ENCODE data around the gene SEC24C.

The SEC24C gene

DNA sequence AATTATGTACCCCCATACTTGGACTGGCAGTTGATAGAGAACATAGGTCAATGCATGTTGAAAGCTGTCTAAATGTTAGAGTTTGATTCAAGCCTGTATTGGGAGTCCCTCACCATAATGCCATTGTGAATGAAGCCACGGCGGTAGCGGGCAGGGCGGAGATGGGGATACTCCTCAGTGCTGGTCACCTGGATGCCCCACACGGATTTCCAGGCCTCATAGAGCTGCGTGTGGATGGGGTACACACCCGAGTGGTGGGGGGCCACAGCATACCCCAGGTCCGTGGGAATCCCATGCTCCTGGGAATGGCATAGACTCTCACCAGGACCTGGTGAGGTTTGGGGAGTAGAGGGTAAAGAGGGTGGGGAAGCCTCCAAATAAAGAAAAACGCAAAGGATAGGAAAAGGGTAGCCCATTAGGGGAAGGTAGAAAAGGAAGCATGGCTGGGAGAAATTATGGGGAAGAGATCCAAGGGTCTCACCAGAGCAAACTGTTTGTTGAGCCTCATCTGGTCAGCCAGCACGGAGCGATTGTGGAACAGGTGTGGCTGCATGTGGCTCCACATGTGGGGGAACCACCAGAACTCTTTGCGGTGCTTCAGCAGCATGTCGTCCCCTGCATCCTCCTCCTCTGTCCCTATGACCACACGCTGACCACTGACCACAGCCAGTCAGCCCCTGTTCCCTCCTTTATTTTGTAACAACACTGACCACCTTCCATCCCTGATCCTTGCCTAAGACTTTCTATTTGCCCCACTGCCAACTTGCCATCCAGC is 62.2 kb downstream of the SEC24C start:
- TF ChIP-seq, protein P1, sequence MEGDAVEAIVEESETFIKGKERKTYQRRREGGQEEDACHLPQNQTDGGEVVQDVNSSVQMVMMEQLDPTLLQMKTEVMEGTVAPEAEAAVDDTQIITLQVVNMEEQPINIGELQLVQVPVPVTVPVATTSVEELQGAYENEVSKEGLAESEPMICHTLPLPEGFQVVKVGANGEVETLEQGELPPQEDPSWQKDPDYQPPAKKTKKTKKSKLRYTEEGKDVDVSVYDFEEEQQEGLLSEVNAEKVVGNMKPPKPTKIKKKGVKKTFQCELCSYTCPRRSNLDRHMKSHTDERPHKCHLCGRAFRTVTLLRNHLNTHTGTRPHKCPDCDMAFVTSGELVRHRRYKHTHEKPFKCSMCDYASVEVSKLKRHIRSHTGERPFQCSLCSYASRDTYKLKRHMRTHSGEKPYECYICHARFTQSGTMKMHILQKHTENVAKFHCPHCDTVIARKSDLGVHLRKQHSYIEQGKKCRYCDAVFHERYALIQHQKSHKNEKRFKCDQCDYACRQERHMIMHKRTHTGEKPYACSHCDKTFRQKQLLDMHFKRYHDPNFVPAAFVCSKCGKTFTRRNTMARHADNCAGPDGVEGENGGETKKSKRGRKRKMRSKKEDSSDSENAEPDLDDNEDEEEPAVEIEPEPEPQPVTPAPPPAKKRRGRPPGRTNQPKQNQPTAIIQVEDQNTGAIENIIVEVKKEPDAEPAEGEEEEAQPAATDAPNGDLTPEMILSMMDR (IDR thresholded peaks at IDR 0.05), result no peak
- Histone ChIP-seq H3K79me2 (peaks cover 12% of the 10 kb centered on the region), H3K4me3 (ENCODE audit: low read depth, low read length) (no peak overlapping the region), H2AFZ (no peak overlapping the region), H3K4me2 (ENCODE audit: low read length) (no peak overlapping the region), H3K27me3 (ENCODE audit: control insufficient read depth, insufficient read depth, low read length) (no peaks in the 10 kb centered on the region), H3K36me3 (ENCODE audit: control insufficient read depth, insufficient read depth, low read length) (no peaks in the 10 kb centered on the region), H3K4me1 (peaks cover 15% of the 10 kb centered on the region), H3K9ac (no peak overlapping the region), H3K27ac (no peak overlapping the region), H3K9me3 (ENCODE audit: control insufficient read depth, low read length) (no peaks in the 10 kb centered on the region)

DNA sequence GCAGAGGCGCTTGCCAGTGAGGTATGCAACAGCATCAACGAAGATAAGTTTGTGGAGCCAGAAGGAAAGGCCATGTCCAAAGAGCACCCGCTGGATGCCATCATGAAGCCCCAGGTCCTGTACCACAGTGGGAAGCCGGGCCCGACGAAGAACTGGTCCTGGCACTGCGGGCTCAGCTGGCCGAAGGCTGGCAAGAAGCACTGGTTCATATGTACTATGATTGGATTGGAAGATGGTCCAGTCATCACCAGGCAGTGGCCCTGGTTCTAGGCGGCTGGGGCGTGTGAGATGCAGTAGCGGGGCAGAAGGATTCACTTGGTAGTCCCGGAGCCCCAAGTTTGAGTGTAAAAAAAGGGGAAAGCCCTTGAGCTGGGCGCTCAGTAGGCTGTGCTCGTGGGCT is 63.3 kb downstream of the SEC24C start:
- H2AFZ ChIP-seq, result no peak overlapping the region
- no peaks in the 10 kb centered on the region for H3K36me3 ChIP-seq (ENCODE audit: control insufficient read depth, insufficient read depth, low read length)
- no peak overlapping the region for H3K4me2 ChIP-seq (ENCODE audit: low read length)
- H3K9ac ChIP-seq, result no peak overlapping the region
- no peaks in the 10 kb centered on the region for H3K9me3 ChIP-seq (ENCODE audit: control insufficient read depth, low read length)
- H3K79me2 ChIP-seq, result peaks cover 12% of the 10 kb centered on the region
- TF ChIP-seq, protein P1 (IDR thresholded peaks at IDR 0.05), result no peak
- no peak overlapping the region for H3K27ac ChIP-seq
- peaks cover 15% of the 10 kb centered on the region for H3K4me1 ChIP-seq
- H3K4me3 ChIP-seq (ENCODE audit: low read depth, low read length), result no peak overlapping the region
- no peaks in the 10 kb centered on the region for H3K27me3 ChIP-seq (ENCODE audit: control insufficient read depth, insufficient read depth, low read length)

DNA sequence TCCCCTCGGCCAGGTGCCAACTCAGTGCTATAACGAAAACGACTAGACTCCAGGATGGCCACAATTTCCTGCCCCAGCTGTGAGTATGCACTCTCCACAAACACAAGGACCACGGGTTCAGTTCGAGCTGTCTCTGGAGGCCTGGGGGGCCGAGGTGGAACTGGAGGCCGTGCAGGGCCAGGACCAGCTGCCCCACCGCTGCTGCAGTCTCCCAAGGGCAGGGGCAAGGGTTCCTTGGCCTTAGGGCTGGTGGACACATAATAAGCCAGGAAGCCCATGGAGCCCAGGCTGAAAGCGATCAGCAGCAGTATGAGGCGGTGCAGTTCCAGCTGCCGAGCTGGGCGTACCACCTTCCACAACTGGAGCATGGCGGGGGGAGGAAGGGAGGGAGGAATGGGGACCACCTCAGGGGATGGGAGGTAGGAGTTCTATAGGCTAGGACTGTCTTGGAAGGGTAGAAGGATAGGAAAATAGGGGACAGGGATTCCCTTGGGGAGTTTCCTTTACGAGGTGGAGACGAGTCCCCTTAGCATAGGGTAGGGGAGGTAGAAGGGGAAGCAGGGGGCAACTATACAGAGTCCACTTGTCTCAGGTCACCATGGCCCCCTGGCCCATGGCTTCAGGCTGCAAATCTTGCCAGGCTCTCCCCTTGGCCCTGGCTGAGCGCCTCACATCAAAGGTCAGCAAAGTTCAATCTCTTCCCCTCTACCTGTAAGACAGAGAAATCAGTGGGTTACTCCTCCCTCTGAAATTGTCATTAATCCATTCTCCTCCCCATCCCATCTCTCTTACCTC is 64.0 kb downstream of the SEC24C start:
- H3K27ac ChIP-seq, result no peak overlapping the region
- H3K27me3 ChIP-seq (ENCODE audit: control insufficient read depth, insufficient read depth, low read length), result no peaks in the 10 kb centered on the region
- peaks cover 15% of the 10 kb centered on the region for H3K4me1 ChIP-seq
- TF ChIP-seq, protein P1 (IDR thresholded peaks at IDR 0.05), result no peak
- no peak overlapping the region for H2AFZ ChIP-seq
- H3K9me3 ChIP-seq (ENCODE audit: control insufficient read depth, low read length), result no peaks in the 10 kb centered on the region
- no peak overlapping the region for H3K4me3 ChIP-seq (ENCODE audit: low read depth, low read length)
- H3K79me2 ChIP-seq, result peaks cover 12% of the 10 kb centered on the region
- no peaks in the 10 kb centered on the region for H3K36me3 ChIP-seq (ENCODE audit: control insufficient read depth, insufficient read depth, low read length)
- no peak overlapping the region for H3K9ac ChIP-seq
- no peak overlapping the region for H3K4me2 ChIP-seq (ENCODE audit: low read length)

DNA sequence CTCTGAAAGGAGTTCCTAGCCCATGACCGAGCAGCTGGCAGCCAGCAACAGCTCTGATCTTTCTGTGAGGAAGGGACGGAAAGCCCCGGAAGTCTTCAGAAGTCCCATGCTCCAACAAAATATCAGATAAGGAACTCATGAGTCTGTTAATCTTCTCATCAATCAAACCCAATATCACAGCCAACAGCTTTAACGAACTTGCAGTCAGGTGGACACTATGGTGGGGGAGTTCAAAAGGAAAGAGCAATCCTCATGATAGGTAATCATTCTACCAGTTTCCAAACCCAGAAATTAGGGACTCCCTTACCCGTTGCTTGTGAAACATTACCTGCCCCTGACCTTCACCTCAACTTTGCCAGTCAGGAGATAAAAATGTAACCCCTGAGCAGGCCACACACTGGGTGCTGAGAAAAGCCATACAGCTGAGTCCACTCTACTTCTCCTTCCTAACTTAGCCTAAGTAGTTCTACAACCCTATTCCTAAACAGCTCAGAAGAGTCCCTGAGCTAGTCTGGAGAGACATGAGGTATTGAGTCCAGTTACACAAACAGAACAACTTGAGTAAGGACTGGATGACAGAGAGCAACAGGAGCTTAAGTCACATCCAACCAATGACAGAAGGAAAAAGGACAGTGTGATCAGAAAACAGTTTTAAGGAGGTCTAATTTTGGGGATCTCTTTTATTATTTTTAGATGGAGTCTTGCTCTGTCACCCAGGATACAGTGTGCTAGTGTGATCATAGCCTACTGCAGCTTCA is 65.1 kb downstream of the SEC24C start:
- H3K79me2 ChIP-seq, result peaks cover 12% of the 10 kb centered on the region
- no peak overlapping the region for H3K27ac ChIP-seq
- H2AFZ ChIP-seq, result no peak overlapping the region
- no peaks in the 10 kb centered on the region for H3K9me3 ChIP-seq (ENCODE audit: control insufficient read depth, low read length)
- no peaks in the 10 kb centered on the region for H3K36me3 ChIP-seq (ENCODE audit: control insufficient read depth, insufficient read depth, low read length)
- H3K4me2 ChIP-seq (ENCODE audit: low read length), result peak overlapping the region; percentile 34
- no peaks in the 10 kb centered on the region for H3K27me3 ChIP-seq (ENCODE audit: control insufficient read depth, insufficient read depth, low read length)
- H3K4me1 ChIP-seq, result peaks cover 15% of the 10 kb centered on the region
- TF ChIP-seq, protein P1 (IDR thresholded peaks at IDR 0.05), result no peak
- peak overlapping the region; percentile 24 for H3K4me3 ChIP-seq (ENCODE audit: low read depth, low read length)
- no peak overlapping the region for H3K9ac ChIP-seq
